Fibroblast of mammary gland (primary cell): ENCODE measurements around the gene ZNF618.

Experiments
- DNase-seq: peaks from one replicate; pipeline ENCODE4 v3.0.0-alpha.2; 2010; ENCODE audit warnings: low read depth
- H3K4me3 ChIP-seq: 2 replicates; pipeline ENCODE4 v1.5.1; 2011; ENCODE audit warnings: low read depth, mild to moderate bottlenecking, low read length, moderate library complexity; ENCODE audit not compliant: control insufficient read depth
- CTCF ChIP-seq: conservative IDR thresholded peaks from 2 replicates; pipeline ENCODE4 v1.5.1; 2011; ENCODE audit warnings: low read depth, low read length, inconsistent platforms; ENCODE audit not compliant: control insufficient read depth, insufficient read depth

The ZNF618 gene

GRCh38 chr9:113929634-113930389 is 53.7 kb downstream of the ZNF618 start:
- peak; percentile 82 for DNase-seq
- H3K4me3 ChIP-seq, result no peak overlapping the region
- no peak for TF ChIP-seq CTCF

- no peak for TF ChIP-seq CTCF
- DNase-seq, result no peak
- no peak overlapping the region for H3K4me3 ChIP-seq
These were observed 54.3 kb downstream of the ZNF618 start for GRCh38 chr9:113930390-113930783.

GRCh38 chr9:113931140-113931539 is 55.0 kb downstream of the ZNF618 start:
- TF ChIP-seq CTCF, result no peak
- DNase-seq, result no peak
- no peak overlapping the region for H3K4me3 ChIP-seq

DNA sequence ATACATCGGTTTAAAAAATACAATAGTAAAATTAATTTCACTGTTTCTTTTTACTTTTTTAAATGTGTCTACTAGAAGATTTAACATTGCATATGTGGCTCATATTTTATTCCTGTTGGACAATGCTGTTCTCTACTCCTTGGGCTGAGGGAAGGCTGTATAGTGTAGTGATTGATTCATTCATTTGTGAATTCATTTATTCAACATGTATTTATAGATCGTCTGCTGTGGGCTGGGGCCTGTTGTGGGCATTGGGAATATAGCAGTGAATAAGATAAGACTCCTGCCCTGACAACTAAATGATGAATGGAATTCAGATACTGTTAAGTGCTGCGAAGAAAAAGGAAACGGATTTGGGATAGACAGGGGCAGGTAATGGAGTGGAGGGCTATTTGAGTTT is 55.7 kb downstream of the ZNF618 start:
- TF ChIP-seq CTCF, result no peak
- DNase-seq, result no peak
- no peak overlapping the region for H3K4me3 ChIP-seq

- peak; percentile 57 for DNase-seq
- H3K4me3 ChIP-seq, result no peak overlapping the region
- no peak for TF ChIP-seq CTCF
These were observed 56.9 kb downstream of the ZNF618 start for GRCh38 chr9:113932906-113933584.

DNA sequence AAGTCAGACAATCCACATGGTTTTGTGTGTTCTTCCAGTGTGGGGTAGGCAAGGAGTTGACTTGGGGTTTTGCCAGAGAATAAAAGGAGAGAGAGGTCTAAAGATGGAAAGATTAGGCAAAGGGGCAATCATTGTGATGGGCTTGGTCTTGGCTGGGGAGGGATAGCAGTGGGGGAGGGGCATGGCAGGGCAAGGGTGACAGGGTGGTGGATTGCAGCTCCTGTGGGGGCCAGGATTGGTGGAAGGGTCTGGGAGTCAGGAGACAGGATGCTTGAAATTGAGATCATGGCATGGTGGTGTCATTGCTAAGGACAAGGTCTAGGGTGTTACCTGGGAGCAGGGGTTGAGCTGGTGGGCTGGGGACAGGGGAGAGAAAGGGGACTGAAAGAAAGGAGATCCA is 57.6 kb downstream of the ZNF618 start:
- no peak for TF ChIP-seq CTCF
- no peak overlapping the region for H3K4me3 ChIP-seq

More for the DNA sequence above, 57.6 kb downstream of the ZNF618 start:
- no peak for DNase-seq
